Effector memory CD8-positive, alpha-beta T cell (primary cell): Measurements from ENCODE around the gene MXRA7.
"Not testable (repeated sequence)": the region's sequence is repeated elsewhere in the genome, so short reads cannot be mapped to it uniquely, and the experiment has no call there.

Source experiments
- ATAC-seq: fragments of 150-1000 bp; cut with Tn5 transposase; replicated peaks from 2 replicates; pipeline ENCODE4 v1.10.0; 2021; ENCODE audit warnings: mild to moderate bottlenecking, moderate library complexity
- DNase-seq, 3 experiments: peaks; one replicate each; pipeline ENCODE4 v3.0.0; 2021
- H3K27ac Mint-ChIP-seq, 2 donors: one replicate each; pipeline ENCODE4 v1.8.0; 2022; ENCODE audit warnings: mild to moderate bottlenecking in 2 of 2, mixed read lengths in 2 of 2, moderate library complexity in 2 of 2
- H3K27me3 Mint-ChIP-seq, 2 donors: one replicate each; pipeline ENCODE4 v1.8.0; 2022; ENCODE audit warnings: mixed read lengths in 2 of 2
- H3K36me3 Mint-ChIP-seq: one replicate; pipeline ENCODE4 v1.8.0; 2022; ENCODE audit warnings: mild to moderate bottlenecking, moderate library complexity, mixed read lengths; ENCODE audit not compliant: insufficient read depth
- H3K4me1 Mint-ChIP-seq, 2 donors: one replicate each; pipeline ENCODE4 v1.8.0; 2022; ENCODE audit warnings: low read depth in 2 of 2, mixed read lengths in 2 of 2
- H3K4me3 Mint-ChIP-seq, 2 donors: one replicate each; pipeline ENCODE4 v1.8.0; 2022; ENCODE audit warnings: mild to moderate bottlenecking in 2 of 2, mixed read lengths in 2 of 2, moderate library complexity in 2 of 2
- H3K9me3 Mint-ChIP-seq, 2 donors: one replicate each; pipeline ENCODE4 v1.8.0; 2022; ENCODE audit warnings: mixed read lengths in 2 of 2

Gene MXRA7

DNA sequence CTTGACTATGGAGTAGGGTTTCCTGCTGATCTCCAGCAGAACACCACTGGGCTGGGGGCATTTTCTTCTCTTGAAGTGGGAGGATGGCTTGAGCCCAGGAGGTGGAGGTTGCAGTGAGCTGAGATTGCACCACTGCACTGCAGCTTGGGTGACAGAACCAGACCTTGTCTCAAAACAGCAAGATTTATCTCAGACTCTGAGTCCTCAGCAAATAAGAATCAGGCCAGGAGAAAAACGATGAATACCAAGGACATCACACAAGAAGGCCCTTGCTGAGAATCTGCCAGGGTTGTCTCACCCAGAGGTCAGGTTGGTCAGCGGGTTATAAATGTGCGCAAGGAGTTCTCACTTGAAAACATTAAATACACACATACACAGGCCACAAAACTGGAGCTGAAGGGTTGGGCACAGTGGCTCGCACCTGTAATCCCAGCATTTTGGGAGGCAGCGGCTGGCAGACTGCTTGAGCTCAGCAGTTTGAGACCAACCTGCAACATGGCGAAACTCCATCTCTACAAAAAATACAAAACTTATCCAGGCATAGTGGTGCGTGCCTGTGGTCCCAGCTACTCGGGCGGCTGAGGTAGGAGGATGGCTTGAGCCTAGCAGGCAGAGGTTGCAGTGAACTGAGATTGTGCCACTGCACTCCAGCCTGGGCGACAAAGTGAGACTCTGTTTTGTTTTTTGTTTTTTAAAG lies 7.7 kb downstream of the MXRA7 start:
- ATAC-seq: no peak
- no peak overlapping the region for H3K4me3 Mint-ChIP-seq
- DNase-seq: no peak

DNA sequence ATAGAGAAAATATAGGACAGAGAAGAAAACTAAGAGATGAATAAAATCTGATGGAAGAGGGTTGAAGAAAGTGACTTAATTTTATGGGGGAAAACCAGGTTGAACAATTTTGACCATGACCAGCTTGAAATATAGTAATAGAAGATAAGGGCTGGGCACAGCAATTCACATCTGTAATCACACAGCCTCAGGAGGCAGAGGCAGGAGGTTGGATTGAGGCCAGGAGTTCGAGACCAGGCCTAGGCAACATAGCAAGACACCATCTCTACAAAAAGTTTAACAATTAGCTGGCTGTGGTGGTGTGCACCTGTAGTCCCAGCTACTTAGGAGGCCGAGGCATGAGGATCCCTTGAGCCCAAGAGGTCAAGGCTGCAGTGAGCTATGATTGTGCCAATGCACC lies 8.7 kb downstream of the MXRA7 start:
- H3K27me3 Mint-ChIP-seq: no peaks in the 10 kb centered on the region
- DNase-seq (no peak), ATAC-seq (no peak)
- no peaks in the 10 kb centered on the region for H3K36me3 Mint-ChIP-seq
- H3K4me1 Mint-ChIP-seq: peaks cover 17 to 24% of the 10 kb centered on the region in 2 donors
- no peaks in the 10 kb centered on the region for H3K9me3 Mint-ChIP-seq
- H3K4me3 Mint-ChIP-seq: no peak overlapping the region
- peak overlapping the region in 1 of 2 donors; percentile 10 for H3K27ac Mint-ChIP-seq

More for the DNA sequence above, 7.7 kb downstream of the MXRA7 start:
- H3K36me3 Mint-ChIP-seq: no peaks in the 10 kb centered on the region
- peaks cover 15 to 24% of the 10 kb centered on the region in 2 donors for H3K4me1 Mint-ChIP-seq
- no peaks in the 10 kb centered on the region for H3K9me3 Mint-ChIP-seq
- H3K27me3 Mint-ChIP-seq: no peaks in the 10 kb centered on the region
- no peak overlapping the region for H3K27ac Mint-ChIP-seq

DNA sequence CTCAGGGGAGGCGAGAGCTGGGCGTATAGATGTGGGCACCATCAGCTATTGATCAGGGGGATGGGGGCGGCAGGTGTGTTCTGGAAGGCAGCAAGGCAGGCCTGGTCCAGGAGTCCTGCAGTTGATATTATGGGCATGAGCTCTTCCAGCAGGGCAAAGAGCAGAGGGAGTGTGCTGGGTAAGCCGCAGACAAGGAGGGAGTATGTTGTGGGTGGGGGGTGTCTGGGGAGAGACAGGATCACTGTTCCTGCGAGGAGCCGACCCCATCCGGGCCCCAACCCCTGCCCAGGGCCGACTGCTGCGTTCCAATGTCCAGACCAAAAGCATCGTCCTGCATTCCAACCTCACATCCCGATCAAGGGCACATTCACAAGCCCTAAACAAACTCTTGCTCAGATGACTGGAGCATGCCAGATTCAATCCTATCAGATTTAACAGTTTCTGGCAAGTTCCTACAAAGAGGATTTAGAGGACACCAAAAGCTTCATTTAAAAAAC lies 9.2 kb downstream of the MXRA7 start:
- Mint-ChIP-seq H3K36me3 (no peaks in the 10 kb centered on the region), H3K9me3 (no peaks in the 10 kb centered on the region), H3K4me3 (no peak overlapping the region), H3K27me3 (no peaks in the 10 kb centered on the region), H3K27ac (peak overlapping the region in 1 of 2 donors; percentile 10), H3K4me1 (peaks cover 22 to 24% of the 10 kb centered on the region in 2 donors)
- no peak for DNase-seq
- ATAC-seq: no peak

DNA sequence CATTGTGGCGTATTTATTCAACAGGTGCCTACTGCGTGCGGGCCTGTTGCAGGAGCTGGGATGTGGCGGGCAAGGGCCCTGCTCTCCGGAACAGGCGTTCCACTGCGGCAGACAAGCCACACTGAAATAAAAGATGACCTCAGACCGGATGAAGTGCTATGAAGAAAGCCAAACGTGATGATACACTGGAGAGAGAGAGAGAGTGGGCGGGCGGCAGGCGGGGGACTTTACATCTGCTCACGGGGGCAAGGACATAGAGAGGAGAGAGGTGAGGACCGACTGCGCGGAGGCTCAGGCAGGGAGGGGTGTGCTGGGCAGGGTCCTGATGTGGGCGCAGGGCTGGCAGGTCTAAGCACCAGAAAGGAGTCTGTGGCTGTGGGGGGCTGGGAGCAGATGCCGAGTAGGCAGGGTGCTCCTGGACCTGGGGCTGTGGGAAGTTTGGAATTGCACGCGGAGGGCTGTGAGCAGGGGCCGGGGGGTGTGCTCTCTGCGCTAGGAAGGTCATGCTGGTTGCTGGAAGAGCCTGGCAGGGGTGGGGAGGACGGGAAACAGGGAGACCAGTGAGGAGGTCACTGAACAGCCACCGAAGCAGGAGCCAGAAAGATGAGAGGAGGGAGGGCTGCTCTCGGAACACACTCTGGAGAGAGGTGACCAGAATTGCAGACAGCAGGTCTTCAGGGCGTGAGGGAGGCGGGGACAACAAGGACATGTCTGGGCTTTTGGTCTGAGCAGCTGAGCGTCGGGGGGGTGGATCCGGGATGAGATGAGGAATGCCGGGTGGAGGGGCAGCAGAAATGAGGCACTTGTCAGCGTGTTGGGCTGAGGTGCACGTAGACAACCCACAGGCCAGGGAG lies 9.9 kb downstream of the MXRA7 start:
- ATAC-seq (peak; percentile 84), DNase-seq (peak in 2 of 3 experiments; percentile 25 to 27)
- Mint-ChIP-seq H3K9me3 (no peaks in the 10 kb centered on the region), H3K4me1 (peaks cover 25 to 27% of the 10 kb centered on the region in 2 donors), H3K27ac (peak overlapping the region; percentile 81 to 92), H3K4me3 (peak overlapping the region; percentile 64 to 70), H3K27me3 (no peaks in the 10 kb centered on the region), H3K36me3 (no peaks in the 10 kb centered on the region)

DNA sequence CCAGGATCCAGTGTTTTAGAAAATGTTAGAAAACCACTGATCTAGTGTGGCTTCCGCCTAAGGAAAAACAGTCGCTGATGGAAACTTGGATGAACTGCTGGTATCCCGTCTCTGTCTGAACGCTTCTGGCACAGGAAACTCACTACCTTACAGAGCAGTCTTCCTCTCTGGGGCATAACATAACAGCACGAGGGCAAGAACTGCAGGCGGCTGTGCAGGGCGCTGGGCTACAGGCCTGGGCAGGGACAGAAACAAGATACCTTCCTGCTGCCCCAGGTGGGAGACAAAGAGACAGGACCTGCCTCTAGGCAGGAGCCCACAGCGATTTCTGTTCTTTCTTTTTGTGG lies 10.5 kb downstream of the MXRA7 start:
- peaks cover 27 to 29% of the 10 kb centered on the region in 2 donors for H3K4me1 Mint-ChIP-seq
- H3K27me3 Mint-ChIP-seq: no peaks in the 10 kb centered on the region
- no peaks in the 10 kb centered on the region for H3K36me3 Mint-ChIP-seq
- ATAC-seq (no peak), DNase-seq (no peak)
- peak overlapping the region; percentile 81 to 92 for H3K27ac Mint-ChIP-seq
- no peaks in the 10 kb centered on the region for H3K9me3 Mint-ChIP-seq
- peak overlapping the region; percentile 64 to 70 for H3K4me3 Mint-ChIP-seq

DNA sequence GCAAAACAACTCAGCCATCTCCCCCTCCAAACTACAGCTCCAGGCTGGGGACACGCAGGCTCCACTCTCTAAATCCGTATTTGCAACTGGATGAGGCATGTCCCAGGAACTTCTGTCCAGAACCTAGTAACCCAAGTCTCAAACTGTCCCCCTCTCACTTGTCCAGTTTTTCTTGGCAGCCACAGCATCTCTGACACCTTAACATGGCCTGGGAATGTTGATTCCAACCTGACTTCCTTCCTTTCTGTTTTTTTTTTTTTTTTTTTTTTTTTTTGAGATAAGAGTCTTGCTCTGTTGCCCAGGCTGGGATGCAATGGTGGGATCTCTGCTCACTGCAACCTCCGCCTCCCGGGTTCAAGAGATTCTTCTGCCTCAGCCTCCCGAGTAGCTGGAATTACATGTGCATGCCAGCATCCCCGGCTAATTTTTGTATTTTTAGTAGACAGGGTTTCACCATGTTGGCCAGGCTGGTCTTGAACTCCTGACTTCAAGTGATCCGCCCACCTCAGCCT lies 12.2 kb downstream of the MXRA7 start:
- Mint-ChIP-seq H3K4me1 (peaks cover 27 to 30% of the 10 kb centered on the region in 2 donors), H3K27ac (peak overlapping the region; percentile 60 to 81)
- not testable (repeated sequence) for DNase-seq, H3K36me3 Mint-ChIP-seq, H3K4me3 Mint-ChIP-seq, ATAC-seq, H3K27me3 Mint-ChIP-seq, H3K9me3 Mint-ChIP-seq

DNA sequence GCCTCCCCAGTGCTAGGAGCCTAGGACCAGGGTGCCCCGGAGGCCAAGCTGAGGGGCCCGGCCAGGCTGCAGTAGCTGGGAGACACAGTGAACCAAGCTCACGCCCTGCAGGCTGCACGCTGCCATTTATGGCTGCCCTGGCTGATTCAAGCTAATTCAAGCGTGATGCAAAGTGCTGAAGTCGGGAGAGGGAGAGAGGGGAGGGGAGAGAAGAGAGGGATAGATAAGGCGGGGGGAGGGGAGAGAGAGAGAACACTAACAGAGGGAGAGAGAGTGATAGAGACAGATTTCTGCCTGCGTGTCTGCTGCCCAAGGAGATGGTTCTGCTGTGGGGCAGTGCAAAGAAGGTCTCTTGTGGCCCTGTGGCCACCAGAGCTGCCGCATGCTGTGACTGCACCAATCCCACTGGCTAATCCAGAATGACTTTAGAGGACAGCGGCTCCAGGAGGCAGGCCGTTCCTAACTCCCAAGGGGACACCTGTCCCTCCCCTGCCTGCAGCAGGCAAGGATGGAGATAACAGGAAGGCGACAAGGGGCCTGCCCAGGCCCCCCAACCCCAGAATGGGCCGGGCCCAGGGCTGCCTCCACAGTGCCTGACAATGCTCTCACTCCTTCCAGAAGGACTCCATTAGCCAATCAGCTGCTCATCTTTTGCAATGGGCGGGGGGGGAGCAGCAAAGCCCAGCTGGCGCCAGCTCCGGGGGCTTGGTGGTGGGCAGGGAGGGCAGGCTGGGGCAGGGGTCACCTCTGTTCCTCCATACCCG lies 12.9 kb downstream of the MXRA7 start:
- H3K4me3 Mint-ChIP-seq: no peak overlapping the region
- H3K27ac Mint-ChIP-seq: peak overlapping the region; percentile 60 to 64
- H3K36me3 Mint-ChIP-seq: peaks cover 3% of the 10 kb centered on the region
- ATAC-seq (no peak), DNase-seq (no peak)
- H3K4me1 Mint-ChIP-seq: peaks cover 27 to 30% of the 10 kb centered on the region in 2 donors
- H3K27me3 Mint-ChIP-seq: no peaks in the 10 kb centered on the region
- H3K9me3 Mint-ChIP-seq: no peaks in the 10 kb centered on the region

DNA sequence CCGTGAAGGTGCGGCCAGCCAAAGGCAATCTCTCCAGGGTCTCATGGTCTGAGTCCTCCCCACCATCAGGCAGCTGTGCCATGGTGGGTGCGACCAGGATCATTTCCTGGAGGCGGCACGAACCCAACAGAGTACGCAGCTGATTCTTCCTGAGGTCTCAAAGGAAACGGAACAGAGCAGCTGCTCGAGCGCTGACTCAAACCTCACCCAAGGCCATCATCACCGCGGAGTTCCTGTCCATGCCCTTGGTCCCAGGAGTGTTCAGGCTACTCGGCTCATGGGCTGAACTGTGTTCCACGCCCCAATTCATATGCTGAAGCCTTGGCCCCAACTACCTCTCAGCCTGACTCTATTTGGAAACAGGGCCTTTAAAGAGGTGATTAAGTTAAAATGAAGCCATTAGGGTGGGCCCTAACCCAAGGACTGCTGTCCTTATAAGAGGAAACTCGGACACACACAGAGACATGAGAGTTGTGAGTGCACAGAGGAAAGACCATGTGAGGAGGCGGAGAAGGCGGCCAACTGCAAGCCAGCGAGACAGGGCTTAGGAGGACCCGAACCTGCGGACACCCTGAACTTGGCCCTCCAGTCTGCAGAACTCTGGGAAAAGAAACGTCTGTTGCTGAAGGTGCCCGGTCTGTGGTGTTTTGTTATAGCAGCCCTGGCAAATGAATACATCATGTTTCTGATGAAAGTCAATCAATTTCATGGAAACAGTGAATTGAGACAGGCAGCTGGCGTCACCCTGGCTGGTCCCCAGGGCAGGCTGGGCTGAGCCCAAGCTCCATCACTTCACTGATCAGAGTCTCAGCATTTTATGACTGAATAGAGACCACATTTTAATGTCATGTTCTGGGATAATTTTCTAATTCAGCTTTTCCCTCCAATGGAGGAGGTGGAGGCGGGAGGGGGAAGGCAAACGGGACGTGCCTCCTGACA lies 13.7 kb downstream of the MXRA7 start:
- Mint-ChIP-seq H3K4me3 (peak overlapping the region in 1 of 2 donors; percentile 10), H3K4me1 (peaks cover 27 to 30% of the 10 kb centered on the region in 2 donors), H3K36me3 (peaks cover 3% of the 10 kb centered on the region), H3K9me3 (no peaks in the 10 kb centered on the region), H3K27ac (peak overlapping the region; percentile 64 to 68), H3K27me3 (no peaks in the 10 kb centered on the region)
- ATAC-seq (no peak), DNase-seq (no peak)

DNA sequence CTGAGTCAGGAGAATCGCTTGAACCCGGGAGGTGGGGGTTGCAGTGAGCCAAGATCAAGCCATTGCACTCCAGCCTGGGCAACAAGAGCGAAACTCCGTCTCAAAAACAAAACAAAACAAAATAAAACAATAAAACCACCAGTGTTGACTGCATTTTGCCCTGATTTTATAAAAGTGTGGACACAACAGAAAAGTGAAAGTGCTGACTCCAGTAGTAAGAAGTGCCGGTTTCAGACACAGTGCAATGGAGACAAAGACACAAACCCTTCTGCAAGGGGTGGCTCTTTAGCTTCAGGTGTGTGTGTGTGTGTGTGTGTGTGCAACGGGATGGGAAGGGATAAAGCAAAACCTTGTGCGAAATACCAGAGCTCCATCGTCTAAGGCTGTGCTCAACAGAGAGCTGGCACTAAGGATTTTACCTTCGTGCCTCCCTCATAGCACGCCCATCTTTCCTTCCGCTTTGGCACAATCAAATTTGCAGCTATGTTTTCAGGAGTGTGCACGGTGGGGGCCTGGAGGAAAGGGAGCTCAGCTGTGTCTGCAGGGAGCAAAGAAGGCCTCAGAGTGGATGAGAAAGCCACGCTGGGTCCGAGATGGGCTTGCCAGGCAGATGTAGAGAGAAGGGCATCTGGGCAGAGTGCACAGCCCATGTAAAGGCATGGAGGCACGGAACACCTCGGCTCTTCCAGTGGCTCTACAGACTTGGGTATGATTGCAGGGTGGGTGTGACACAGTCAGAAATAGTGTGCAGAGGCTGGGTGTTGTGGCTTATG lies 15.5 kb downstream of the MXRA7 start:
- no peaks in the 10 kb centered on the region for H3K27me3 Mint-ChIP-seq
- peaks cover 12 to 23% of the 10 kb centered on the region in 2 donors for H3K4me1 Mint-ChIP-seq
- ATAC-seq (no peak), DNase-seq (no peak)
- peaks cover 6% of the 10 kb centered on the region for H3K36me3 Mint-ChIP-seq
- peak overlapping the region in 1 of 2 donors; percentile 60 for H3K27ac Mint-ChIP-seq
- H3K9me3 Mint-ChIP-seq: no peaks in the 10 kb centered on the region
- H3K4me3 Mint-ChIP-seq: peak overlapping the region in 1 of 2 donors; percentile 29

DNA sequence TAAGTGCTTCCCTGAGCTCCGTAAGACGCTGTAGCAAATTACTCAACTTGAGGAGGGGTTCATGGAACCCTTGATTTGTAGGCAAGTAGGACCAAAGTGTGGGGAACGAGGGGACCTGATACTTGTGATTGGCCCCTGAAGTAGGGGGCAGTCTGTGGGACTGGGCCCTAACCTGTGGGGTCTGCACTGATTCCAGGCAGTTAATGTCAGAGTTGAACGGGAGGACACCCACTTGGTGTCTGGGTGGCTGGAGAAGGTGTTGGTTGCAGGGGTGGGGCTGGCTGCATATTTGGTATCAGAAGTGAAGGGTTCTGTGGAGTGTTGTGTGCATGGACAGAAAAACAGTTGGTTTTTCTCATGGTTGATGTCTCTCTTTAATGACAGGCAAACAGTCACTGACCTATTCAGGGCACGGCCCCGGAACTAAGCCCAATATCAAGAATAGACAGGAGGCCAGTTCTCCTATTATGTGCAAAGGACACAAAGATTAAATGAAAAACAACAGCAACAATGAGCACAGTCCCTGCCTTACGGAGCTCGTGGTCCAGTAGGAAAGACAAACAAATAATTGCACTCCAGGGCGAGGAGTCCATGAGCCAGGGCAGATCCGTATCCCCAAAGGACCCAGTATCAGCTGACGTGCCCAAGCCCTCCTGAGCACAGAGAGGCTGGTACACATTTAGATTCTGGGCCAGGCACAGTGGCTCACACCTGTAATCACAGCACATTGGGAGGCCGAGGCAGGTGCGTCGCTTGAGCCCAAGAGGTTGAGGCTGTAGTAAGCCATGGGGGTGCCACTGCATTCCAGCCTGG lies 19.2 kb downstream of the MXRA7 start:
- Mint-ChIP-seq H3K4me3 (no peak overlapping the region), H3K36me3 (peaks cover 6% of the 10 kb centered on the region), H3K9me3 (no peaks in the 10 kb centered on the region), H3K27me3 (no peaks in the 10 kb centered on the region), H3K4me1 (peaks cover 4 to 8% of the 10 kb centered on the region in 2 donors), H3K27ac (no peak overlapping the region)
- DNase-seq (no peak), ATAC-seq (no peak)

DNA sequence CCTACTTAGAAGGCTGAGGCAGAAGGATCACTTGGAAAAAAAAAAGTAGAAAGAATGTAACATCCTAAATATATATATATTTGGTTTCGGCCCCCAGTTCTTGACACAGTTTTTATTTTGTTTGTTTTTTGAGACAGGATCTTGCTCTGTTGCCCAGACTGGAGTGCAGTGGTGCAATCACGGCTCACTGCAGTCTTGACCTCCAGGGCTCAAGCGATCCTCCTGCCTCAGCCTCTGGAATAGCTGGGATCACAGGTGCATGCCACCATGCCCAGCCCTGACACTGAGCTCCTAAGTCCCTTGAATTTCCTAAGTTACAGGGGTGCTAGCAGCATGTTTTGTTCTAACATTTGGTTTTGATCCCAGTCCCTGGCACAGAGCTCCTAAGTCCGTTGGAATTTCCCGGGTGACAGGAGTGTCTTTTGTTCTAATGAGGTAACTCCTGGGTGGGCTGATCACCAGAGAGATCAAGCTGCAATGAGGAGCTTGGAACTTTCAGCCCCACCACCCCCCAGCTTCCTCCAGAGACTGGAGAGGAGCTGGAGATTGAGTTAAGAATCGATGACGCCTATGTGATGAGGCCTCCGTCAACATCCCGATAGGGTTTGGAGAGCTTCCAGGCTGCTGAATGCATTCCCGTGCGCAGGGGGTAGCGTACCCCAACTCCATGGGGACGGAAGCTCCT lies 20.0 kb downstream of the MXRA7 start:
- Mint-ChIP-seq H3K36me3 (peaks cover 6% of the 10 kb centered on the region), H3K4me1 (peaks cover 0 to 4% of the 10 kb centered on the region in 2 donors), H3K4me3 (no peak overlapping the region), H3K27me3 (no peaks in the 10 kb centered on the region), H3K27ac (no peak overlapping the region), H3K9me3 (no peaks in the 10 kb centered on the region)
- ATAC-seq (no peak), DNase-seq (no peak)
